Activated CD4-positive, alpha-beta T cell treated with anti-CD3 and anti-CD28 coated beads, Interleukin-2, amount 50 U/mL, for 16 hours (primary cell): Measurements from ENCODE around the gene RYR2.
"Not testable (repeated sequence)": the region's sequence is repeated elsewhere in the genome, so short reads cannot be mapped to it uniquely, and the experiment has no call there.

Source experiments
- DNase-seq: peaks from one replicate; pipeline ENCODE4 v3.0.0-alpha.2; 2020

RYR2 gene

DNA sequence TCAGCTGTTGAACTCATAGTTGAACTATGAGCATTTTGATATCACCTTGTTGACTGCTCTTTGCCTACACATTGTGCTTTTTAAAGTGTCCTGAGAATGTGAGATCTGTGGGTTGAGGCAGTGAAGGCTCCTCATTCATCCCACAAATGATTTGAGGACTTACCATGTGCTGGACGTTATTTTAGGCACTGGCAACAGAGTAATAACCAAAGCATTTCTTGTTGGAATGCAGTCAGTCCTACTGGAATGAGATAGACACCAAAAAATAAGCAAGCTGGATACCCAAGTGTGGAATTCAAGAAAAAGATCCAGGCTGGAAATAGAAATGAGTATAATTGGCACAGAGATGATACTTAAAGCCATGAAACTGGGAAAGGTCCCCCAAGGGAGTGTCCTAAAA is 775.3 kb downstream of the RYR2 start:
- DNase-seq: no peak

DNA sequence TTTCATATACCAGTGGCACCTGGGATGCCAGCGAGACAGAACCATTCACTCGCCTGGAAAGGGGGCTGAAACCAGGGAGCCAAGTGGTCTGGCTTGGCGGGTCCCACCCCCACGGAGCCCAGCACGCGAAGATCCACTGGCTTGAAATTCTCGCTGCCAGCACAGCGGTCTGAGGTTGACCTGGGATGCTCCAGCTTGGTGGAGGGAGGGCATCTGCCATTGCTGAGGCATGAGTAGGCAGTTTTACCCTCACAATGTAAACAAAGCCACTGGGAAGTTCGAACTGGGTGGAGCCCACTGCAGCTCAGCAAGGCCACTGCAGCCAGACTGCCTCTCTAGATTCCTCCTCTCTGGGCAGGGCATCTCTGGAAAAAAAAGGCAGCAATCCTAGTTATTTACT is 778.6 kb downstream of the RYR2 start:
- DNase-seq: not testable (repeated sequence)

DNA sequence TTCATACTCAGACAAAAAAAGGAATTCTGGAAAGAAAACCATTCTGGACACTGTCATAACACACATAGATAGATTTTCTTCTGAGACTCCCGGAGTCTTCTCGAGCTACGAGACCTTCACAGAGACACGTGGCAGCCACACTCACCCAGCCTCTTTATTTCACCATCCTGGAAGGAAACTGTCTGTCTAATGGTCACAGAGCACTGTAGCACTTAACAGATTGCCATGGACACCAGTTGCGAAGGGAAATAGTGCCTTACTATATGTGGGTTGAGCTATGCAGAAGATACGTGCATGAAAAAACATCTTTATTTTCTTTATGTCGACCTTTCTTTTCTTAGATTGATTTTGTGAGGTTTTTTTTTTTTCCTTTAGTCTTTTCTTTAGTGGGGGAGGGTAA is 790.9 kb downstream of the RYR2 start:
- no peak for DNase-seq

DNA sequence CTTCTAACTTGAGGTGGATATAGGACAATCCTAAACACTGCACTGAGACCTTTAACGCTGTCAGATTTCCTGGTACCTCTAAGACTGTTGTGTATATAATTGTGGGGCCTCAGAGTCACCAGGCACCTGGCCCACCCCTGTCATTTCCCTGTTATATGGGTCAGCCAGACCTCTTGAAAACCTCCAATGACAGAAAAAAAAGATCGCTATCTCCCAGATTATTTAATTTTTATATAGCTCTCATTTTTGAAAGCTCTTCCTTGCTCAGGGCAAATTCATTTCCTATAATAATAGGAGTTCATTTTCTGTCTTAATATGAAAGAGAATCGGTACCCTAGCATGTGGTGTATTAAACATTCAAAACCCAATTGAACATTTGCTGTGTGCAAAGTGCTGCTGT is 792.1 kb downstream of the RYR2 start:
- DNase-seq: no peak

DNA sequence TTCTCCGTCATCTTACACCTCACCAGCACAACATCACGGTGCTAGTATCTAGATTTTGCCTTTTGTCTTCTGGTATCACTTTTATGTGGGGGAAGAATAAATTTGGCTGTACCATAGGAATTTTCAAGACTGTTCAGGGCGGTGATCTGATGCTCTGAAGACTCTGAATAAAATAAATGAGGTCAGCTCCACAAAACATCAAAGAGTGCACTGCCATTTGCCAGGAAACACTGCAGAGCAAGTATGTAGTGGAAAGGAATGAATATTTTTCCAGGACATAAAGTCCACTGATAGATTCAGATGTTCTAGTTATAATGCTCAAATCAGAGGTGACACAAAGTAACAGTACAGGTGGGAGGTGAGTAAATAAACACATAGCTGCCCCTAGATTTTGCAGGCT is 792.5 kb downstream of the RYR2 start:
- no peak for DNase-seq

DNA sequence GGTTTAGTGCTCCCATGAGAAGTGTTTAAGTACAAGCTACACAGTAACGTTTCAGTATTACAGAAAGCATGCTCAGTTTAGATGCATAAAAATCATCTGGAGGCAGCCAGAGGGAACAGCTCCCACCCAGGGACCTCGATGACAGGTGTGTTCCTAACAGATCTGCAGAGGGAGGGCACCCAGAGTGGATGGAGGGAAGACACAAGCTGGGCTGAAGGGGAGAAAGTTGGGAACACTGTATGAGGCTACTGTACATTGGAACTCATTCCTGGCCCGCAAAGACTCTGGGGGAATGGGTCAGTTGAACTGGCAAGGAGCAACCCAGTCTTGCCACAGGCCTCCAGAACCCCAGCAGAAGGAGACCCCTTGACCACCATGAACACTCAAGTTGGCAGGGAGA is 796.3 kb downstream of the RYR2 start:
- DNase-seq: no peak

DNA sequence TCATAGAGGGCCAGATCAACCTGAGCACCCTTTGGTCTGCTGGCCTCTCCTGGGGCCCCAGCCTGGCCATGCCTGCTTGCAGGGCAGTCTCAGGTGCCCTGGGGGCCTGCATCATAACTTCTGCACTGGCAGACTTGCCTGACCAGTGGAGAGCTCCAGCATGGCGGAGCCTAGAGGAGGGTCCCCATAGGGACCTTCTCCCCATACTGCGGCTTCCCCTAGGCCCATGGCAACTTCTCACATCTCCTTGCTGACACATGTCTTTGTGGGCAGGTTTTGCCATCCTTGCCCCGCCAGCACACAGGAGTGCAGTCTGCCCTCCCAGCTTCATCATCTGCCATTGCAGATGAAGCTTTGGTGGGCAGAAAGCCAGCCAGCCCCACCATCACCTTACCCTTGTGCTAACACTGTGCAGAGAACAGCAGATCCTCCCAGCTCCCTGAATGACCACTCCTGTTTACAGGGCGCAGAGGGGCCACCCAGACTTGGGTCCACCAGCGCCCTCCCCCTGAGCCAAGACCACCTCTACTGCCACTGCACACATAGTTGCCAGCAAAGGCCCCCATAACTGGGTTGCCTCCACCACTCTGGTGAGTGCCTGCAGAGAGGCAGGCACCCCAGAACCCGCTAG is 797.0 kb downstream of the RYR2 start:
- DNase-seq: no peak

DNA sequence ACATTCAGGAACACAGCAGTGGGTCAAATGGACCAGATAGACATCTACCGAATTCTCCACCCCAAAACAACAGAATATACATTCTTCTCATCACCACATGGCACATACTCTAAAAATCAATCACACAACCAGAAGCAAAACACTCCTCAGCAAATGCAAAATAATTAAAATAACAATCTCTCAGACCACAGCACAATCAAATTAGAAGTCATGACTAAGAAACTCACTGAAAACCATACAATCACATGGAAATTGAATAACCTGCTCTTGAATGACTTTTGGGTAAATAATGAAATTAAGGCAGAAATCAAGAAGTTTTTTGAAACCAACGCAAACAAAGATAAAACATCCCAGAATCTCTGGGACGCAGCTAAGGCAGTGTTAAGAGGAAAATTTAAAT is 799.5 kb downstream of the RYR2 start:
- DNase-seq: no peak

DNA sequence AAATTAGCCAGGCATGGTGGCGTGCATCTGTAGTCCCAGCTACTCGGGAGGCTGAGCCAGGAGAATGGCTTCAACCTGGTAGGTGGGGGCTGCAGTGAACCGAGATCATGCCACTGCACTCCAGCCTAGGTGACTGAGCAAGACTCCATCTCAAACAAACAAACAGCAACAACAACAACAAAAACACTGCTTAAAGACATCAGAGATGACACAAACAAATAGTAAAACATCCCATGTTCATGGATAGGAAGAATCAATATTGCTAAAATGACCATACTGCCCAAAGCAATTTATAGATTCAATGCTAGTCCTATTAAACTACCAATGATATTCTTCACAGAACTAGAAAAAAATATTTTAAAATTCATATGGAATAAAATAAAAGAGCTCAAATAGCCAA is 801.5 kb downstream of the RYR2 start:
- not testable (repeated sequence) for DNase-seq

DNA sequence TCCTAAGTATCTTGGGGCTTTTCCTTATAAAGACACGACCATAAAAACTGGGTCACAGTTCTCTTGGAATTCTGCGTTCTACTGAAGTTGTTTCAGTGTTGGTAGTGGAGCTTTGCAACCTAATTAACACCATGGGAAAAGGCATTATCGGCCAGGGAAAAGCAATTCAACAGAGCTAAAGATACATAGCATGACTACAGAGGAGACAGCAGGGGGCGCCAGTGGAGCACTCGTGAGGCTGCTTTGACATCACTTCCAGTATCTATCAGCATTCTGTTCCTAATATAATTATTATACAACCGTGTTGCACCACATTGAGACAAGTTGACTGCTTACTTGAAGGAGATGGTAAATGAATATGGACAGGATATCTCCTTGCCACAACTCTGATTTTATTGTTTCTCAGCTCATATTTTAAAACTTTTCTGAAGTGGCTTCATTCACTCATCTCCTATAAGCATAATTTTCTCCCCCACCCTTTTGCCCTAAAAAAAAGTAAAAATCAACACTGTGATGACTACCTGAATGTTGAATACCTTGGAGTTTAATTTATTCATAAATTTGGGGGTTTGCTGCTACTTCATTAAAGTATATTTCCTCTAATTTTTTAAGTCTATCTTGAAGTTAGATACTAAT is 809.3 kb downstream of the RYR2 start:
- peak; percentile 23 for DNase-seq

DNA sequence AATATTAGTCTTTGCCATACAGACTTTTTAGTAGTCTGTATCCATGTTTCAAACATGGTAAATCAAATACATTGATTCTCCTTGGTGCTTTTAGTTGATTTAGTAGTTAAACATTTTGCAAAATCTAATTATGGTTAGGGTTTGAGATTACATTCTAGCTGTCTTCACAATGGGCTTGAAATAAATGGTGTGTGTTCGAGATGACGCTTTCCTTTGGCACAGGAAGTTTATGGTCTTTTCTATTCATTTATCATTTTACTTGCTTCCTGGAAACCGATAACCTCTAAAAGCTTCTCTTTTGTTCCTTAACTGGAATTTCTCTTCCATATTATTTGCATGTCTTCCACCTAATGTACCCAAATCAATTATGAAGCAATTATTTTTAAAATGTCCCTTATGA is 810.4 kb downstream of the RYR2 start:
- DNase-seq: no peak

DNA sequence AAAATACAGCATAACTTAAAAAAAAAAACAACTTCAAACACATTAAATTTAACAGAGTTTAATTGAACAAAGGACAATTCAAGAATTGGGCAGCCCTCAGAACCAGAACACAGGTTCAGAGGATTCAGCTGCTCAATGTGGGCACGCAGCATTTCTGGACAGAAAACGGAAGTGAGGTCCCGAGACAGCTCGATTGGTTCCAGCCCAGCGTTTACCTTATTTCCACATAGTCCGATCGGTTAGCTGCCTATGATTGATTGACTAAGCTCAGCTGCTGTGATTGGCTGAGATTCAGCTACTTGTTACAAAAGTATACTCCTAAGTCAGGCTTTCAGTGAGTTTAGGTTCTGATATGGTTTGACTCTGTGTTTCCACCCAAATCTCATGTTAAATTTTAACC is 815.5 kb downstream of the RYR2 start:
- DNase-seq: no peak

DNA sequence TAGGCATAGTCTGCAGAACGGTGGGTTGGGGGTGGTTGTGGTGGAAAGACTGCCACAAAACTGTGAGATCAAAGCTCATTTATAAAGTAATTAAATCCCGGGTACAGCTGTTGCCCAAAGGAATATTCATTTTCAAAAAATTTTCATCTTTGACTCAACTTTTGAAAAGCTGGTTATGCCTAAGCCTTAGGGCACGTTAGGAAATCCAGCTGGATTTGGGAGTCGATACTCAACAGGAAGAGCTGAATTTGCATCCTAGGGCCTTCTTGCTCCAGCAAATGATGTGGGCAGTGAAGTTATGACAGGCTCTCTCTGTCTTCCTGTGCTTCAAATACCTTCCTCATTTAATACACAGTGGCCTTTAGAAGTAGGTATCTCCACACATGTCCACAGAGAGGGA is 817.0 kb downstream of the RYR2 start:
- no peak for DNase-seq

DNA sequence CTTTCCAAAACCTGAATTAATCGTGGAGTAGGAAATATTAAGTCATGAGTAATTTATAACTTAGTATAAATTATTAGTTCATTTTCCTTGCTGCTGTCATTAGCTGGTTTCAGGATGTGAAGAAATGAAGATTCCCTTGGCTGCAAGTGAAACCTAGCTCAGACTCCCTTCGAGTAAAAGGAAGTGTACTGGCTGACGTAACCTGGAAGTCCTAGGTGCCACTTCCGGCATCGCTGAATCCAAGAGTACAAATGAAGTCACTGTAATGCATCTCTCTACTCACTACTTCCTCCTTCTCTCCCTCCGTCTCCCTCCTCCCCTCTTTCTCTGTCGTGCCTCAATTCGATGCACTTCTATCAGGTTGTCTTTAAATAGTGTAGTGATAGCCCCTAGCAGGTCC is 820.0 kb downstream of the RYR2 start:
- DNase-seq: no peak

DNA sequence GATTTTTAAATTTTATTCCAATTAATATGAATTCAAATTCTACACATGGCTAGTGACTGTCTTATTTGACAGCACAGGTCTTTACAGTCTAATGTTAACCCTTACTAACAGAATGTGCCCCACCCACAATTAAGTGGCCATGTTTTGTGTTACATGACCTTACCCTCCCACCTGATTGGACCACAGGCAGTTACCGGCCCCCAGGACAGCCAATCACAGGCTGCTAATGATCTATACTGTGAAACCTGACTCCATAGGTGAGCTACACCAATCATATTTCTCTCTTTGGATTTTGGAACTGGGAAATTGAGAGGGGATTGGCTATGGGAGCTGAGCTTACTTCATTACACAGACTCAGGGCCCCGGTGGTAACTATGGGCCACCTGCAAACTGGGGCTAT is 821.2 kb downstream of the RYR2 start:
- DNase-seq: no peak

DNA sequence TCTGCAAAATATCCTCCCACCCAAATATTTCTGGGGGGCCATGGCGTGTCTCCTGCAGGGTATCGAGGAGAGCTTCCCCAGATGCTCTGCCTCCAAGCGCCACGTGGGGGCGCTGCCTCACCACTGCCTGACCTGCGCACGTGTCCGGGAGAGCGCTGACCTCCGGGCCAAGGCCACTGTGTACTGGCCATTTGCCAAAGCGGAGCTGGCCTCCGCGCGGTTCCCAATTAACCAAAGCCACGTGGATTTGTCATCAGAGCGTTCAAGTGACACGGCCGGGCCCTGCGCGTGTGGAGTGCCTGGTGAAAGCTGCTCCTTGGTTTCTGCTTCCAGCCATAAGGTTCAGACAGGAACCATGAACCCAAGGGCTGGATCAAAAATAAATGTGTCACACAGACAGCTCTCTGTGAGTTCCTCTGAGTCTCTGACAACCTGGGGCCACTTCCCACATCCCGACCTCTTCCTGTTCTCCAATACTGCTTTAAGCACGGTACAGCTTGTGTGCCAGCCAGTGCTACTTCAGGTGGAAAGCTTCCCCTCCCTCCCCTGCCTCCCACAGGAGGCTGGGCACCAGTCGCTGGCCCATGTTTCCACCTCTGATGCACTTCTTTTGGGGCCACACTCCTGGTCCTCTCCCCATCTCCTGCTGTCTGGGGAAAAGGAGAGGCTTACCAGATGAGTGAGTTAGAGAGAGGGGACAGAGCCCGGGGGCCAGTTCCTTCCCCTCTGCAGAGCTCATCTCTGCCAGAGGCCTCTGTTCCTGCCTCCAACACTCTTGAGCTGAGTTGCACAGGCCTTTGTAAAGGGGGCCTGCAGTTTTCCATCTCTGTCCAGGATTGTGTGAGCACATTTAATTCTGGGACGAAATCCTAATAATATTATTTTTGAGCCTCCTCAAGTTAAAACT is 822.6 kb downstream of the RYR2 start:
- peak; percentile 12 for DNase-seq

DNA sequence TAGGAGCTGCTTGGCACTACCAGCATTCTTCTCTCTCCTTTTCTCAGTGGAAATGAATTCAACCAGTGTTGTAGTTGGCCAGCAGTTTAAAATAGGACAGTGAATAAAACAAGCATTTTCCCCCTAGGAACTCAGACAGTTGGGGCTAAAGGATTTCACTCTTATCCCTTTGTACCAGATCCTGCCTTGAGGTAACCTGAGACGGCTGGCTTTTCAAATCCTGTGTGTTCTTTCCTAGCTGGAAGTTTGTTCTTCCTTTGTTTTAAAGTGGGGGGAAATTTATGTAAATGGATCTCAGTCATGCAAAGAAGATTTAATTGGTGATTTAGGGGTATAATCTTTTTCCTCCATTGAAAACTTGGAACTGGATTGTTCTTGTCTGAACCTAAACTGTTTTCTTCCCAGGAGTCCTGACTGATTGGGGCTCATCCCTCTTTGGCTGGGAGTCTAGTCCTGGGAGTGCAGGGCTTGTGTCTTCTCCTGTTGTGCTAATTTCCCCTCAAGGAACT is 825.5 kb downstream of the RYR2 start:
- no peak for DNase-seq

DNA sequence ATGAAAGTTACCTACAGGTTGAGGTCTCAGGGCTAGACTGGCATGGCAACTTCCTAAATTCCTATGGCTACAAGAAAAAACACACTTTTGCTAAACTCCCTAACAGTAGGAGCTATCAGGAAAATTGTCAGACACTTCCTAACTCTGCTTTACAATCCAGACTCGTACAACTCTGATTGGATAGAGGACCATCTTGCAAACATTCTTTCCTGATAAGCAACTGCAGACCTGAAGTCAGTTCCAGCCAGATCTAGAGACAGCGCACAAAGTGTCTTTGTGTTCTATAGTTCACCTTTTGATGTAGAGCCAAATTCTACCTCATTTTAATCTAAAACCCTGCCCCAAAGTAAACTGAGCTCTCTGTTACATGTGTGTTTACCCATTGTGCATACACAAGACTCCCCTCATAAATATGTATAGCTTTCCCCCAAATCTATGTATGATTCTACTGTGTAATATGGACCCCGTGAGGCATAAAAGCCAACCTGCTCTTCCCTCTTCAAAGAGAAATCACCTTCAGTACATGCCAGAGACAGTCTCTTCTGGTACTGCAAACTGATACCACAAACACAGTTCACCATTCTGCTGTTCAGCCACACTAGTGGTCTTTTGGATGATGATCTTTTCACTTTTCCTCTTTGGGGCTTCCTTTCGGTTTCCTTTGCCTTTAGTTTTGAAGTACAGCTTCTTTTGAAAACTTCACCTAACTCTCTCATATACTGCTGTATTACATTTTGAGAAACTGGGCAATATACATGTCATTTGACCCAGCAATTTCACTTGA is 827.0 kb downstream of the RYR2 start:
- DNase-seq: no peak

DNA sequence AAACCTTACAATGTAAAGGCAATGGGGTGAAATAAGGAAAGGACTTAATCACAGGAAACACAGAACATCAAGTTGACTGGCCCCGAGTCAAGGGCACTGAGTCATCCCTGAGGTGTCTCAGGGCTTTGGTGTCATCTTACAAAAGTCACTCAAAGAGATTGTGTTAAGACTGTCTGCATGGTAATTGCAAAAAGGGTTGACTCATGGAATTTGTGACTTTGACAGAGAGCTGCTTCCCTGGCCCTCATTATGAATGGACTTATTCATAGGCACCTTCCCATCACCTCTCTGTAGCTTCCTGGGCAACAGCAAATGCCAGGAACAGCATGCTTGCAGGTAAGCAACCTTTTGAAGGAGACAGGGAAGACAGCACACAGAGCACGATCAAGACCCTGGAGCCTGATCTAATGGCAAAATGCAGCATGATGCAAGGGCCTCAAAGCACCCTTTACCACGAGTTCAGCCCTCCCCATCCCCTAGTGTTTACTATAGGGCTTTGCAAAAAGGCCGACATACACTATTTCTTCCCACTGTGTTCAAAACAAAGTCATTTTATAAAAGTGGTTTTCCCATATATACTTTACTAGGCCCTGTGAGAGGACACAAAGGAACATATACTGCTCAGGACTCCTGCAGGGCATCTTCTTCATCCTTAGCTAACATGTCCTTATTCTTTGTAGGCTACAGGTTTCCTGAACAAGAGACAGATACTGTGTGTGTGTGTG is 831.7 kb downstream of the RYR2 start:
- no peak for DNase-seq

DNA sequence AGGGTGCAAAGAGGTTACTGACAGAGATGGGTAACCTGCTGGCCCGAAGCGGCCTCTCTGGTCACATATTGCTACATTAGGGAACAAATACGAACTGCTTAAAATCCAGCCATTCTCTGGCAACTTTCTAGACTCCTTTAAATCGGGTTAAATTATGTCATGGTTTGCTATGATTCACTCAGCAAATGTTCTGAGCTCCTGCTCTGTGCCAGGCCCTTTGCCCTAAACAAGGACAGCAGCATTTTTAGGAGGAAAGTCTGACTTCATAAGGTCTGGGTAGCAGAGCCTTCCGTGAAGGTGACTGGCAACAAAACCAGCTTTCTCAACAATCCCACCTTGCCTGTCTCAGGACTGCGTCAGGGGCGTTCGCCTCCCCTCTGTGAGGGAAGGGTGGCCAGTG is 833.3 kb downstream of the RYR2 start:
- DNase-seq: no peak

DNA sequence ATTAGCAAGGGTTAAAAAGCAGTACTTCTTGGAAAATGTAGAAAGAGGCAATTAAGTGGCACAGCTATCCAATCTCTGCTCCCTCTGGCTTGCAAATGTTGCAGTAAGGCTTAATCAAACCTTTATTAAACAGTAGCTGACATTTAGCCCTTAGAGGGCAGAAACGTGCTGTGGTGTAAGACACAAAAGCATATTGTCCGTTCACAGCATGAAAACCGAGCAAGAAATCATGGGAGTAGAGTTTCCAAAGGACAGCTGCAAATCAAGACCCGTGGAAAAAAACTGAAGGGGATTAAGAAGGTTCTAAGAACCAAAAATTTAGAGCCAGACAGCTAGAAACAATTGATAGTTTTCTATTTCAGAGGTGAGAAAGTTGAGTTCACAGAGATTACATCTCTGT is 835.6 kb downstream of the RYR2 start:
- no peak for DNase-seq

DNA sequence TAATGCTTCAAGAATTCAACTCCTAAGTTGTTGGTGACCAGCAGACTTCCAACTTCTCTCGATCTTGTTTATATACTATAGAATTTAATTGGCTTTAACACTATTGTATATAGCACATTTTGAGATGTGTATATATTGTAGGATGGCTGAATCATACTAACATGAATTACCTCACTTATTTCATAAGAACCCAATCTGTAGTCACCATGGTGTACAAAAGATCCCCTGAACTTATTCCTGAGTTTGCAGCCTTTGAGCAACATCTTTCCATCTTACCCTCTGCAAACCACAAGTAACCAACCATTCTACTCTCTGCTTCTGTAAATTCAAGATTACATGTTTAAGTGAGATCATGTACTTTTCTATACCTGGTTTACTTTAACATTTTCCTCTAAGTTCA is 836.4 kb downstream of the RYR2 start:
- no peak for DNase-seq
